ENCODE measurements around the gene PNPO. TPM values are rescaled to one million over a fixed set of nuclear protein-coding genes. Genes with fewer than 3 reads are reported as not detected.

The PNPO gene
- total and polyA plus RNA-seq, 2 of the 13 experiments (the other 11 are each of a cell fraction or from before 2014, with no cell fraction given) = 47.9 to 63.3 TPM

DNA sequence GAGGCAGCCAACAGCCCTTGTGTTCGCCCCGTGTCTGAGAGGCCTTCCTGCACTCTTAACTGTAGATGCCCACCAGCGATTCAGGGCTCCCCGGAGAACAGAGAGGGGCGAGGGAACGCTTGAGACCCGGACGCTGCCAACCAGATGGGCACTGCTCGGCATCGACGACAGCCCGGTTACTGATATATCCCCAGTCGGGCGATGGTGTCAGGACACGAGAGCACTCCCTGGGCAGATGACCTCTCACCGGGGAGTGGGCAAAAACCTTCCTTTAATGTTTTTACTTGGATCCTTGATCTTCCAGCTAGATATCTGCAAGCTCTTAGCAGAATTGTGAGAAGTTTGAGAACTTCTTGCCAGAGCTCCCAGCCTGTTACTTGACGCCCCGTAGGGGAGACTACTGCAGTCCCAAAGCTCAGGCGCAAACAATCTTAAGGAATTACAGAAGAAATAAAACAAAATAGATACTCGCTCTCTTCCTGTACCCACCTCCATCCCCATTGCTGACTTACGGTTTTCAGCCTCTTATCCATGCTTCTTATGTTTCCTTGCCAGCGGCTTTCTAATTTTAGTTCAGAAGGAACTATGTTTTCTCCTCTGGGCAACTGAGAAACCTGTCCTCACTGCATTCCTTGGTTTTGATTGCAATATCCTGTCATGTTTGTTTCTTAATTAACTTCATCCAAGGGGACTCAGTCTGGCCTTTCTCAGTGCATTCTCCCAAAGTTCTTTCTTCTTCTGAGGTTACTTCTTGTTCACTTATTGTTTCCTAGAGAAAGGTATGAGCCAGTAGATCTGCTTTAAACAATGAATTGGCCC is 44.5 kb upstream of the PNPO start (continued):
- TF ChIP-seq, protein P1, sequence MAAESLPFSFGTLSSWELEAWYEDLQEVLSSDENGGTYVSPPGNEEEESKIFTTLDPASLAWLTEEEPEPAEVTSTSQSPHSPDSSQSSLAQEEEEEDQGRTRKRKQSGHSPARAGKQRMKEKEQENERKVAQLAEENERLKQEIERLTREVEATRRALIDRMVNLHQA (CRISPR knock-in tag; IDR thresholded peaks at IDR 0.05) = no peak
- TF ChIP-seq ZNF484 (CRISPR knock-in tag; IDR thresholded peaks at IDR 0.05; ENCODE audit: borderline replicate concordance, low read depth) = no peak
- TF ChIP-seq ZNF552 (CRISPR knock-in tag; IDR thresholded peaks at IDR 0.05; ENCODE audit: borderline replicate concordance) = peak; percentile 61; the same call in 1 of the 2 replicates
- 0 out of 2 replicates have a peak, but pooled peaks have one; percentile 13 for TF ChIP-seq ZNF629 (CRISPR knock-in tag; conservative IDR thresholded peaks at IDR 0.05)
- TF ChIP-seq FOXM1 (CRISPR knock-in tag; IDR thresholded peaks at IDR 0.05) = 0 out of 2 replicates have a peak, but pooled peaks have one; percentile 67
- no peak for TF ChIP-seq POLR2G (IDR thresholded peaks at IDR 0.05; ENCODE audit: low read depth, low read length)
- no peak for TF ChIP-seq ZNF570 (CRISPR knock-in tag; IDR thresholded peaks at IDR 0.05; ENCODE audit: borderline replicate concordance)
- TF ChIP-seq TP53 (CRISPR knock-in tag; conservative IDR thresholded peaks at IDR 0.05) = 0 out of 2 replicates have a peak, but pooled peaks have one; percentile 5
- TF ChIP-seq, protein P2, sequence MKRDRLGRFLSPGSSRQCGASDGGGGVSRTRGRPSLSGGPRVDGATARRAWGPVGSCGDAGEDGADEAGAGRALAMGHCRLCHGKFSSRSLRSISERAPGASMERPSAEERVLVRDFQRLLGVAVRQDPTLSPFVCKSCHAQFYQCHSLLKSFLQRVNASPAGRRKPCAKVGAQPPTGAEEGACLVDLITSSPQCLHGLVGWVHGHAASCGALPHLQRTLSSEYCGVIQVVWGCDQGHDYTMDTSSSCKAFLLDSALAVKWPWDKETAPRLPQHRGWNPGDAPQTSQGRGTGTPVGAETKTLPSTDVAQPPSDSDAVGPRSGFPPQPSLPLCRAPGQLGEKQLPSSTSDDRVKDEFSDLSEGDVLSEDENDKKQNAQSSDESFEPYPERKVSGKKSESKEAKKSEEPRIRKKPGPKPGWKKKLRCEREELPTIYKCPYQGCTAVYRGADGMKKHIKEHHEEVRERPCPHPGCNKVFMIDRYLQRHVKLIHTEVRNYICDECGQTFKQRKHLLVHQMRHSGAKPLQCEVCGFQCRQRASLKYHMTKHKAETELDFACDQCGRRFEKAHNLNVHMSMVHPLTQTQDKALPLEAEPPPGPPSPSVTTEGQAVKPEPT (CRISPR knock-in tag; IDR thresholded peaks at IDR 0.05; ENCODE audit: low read depth) = 0 out of 2 replicates have a peak, but pooled peaks have one; percentile 49
- 0 out of 2 replicates have a peak, but pooled peaks have one; percentile 47 for TF ChIP-seq ZNF354B (CRISPR knock-in tag; IDR thresholded peaks at IDR 0.05)
- TF ChIP-seq, protein P3, sequence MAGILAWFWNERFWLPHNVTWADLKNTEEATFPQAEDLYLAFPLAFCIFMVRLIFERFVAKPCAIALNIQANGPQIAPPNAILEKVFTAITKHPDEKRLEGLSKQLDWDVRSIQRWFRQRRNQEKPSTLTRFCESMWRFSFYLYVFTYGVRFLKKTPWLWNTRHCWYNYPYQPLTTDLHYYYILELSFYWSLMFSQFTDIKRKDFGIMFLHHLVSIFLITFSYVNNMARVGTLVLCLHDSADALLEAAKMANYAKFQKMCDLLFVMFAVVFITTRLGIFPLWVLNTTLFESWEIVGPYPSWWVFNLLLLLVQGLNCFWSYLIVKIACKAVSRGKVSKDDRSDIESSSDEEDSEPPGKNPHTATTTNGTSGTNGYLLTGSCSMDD (CRISPR knock-in tag; IDR thresholded peaks at IDR 0.05) = peak; percentile 73; the same call in 1 of the 2 replicates
- TF ChIP-seq POGZ (CRISPR knock-in tag; IDR thresholded peaks at IDR 0.05) = no peak
- TF ChIP-seq ZNF839 (CRISPR knock-in tag; IDR thresholded peaks at IDR 0.05; ENCODE audit: borderline replicate concordance) = peak; percentile 52; the same call in 1 of the 2 replicates
- no peak for TF ChIP-seq ZNF121 (CRISPR knock-in tag; IDR thresholded peaks at IDR 0.05)
- no peak for TF ChIP-seq IRX3 (CRISPR knock-in tag; IDR thresholded peaks at IDR 0.05; ENCODE audit: borderline replicate concordance, low read depth)
- no peak for TF ChIP-seq KDM2A (CRISPR knock-in tag; IDR thresholded peaks at IDR 0.05; ENCODE audit: borderline replicate concordance, low read depth)
- TF ChIP-seq KLF11 (CRISPR knock-in tag; IDR thresholded peaks at IDR 0.05) = no peak
- TF ChIP-seq, protein P4, sequence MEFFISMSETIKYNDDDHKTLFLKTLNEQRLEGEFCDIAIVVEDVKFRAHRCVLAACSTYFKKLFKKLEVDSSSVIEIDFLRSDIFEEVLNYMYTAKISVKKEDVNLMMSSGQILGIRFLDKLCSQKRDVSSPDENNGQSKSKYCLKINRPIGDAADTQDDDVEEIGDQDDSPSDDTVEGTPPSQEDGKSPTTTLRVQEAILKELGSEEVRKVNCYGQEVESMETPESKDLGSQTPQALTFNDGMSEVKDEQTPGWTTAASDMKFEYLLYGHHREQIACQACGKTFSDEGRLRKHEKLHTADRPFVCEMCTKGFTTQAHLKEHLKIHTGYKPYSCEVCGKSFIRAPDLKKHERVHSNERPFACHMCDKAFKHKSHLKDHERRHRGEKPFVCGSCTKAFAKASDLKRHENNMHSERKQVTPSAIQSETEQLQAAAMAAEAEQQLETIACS (CRISPR knock-in tag; IDR thresholded peaks at IDR 0.05) = no peak
- no peak for TF ChIP-seq ZMAT3 (CRISPR knock-in tag; conservative IDR thresholded peaks at IDR 0.05)
- TF ChIP-seq, protein P5, sequence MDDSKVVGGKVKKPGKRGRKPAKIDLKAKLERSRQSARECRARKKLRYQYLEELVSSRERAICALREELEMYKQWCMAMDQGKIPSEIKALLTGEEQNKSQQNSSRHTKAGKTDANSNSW (CRISPR knock-in tag; IDR thresholded peaks at IDR 0.05; ENCODE audit: borderline replicate concordance) = no peak
- no peak for TF ChIP-seq DR1 (CRISPR knock-in tag; IDR thresholded peaks at IDR 0.05)
- TF ChIP-seq TEAD2 (CRISPR knock-in tag; IDR thresholded peaks at IDR 0.05) = 0 out of 2 replicates have a peak, but pooled peaks have one; percentile 21
- TF ChIP-seq ZNF547 (CRISPR knock-in tag; IDR thresholded peaks at IDR 0.05) = no peak
- TF ChIP-seq TOE1 (CRISPR knock-in tag; IDR thresholded peaks at IDR 0.05) = no peak
- TF ChIP-seq, protein P6, sequence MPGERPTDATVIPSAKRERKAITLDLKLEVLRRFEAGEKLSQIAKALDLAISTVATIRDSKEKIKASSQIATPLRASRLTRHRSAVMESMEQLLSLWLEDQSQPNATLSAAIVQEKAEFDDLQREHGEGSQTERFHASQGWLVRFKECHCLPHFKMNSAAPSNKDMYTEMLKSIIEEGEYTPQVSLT (CRISPR knock-in tag; IDR thresholded peaks at IDR 0.05; ENCODE audit: borderline replicate concordance, low read depth) = no peak
